HG03432 (cell line): ENCODE measurements around the gene TAF15.

Source experiments
- ATAC-seq: cut with Tn5 transposase; IDR thresholded peaks from one replicate; pipeline ENCODE4 v1.9.1; 2021; ENCODE audit warnings: mild to moderate bottlenecking, moderate library complexity; ENCODE audit not compliant: unreplicated experiment

The TAF15 gene

DNA sequence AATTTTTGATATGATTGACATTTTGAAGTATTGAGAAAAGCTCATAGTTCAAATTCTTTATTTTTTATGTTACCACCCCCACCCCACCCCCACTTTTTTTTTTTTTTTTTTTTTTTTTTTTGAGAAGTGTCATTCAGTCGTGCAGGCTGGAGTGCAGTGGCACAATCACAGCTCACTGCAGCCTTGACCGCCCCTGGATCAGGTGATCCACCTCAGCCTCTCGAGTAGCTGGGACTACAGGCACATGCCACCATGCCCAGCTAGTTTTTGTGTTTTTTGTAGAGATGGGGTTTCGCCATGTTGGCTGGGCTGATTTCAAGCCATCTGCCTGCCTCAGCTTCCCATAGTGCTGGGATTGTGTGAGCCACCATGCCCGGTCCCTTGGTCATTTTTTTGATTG is 7.4 kb downstream of the TAF15 start:
- ATAC-seq = no peak

DNA sequence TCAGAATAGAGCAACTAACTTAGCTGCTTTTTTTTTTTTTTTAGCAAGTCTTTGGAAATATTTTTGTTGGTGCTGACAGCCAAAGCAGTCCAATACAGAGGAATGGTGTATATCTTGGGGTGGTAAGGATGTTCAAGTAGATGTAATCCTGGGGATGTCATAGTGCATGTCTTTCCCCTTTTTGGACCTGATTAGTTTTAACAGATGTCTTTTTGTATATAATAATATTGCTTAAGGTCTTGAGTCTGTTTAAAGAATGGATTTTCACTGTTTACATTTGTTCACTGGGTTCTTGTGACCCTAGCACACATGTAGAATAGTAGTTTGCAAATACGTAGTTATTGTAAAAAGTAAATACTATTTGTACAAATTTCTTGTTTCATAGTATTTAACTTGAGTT is 7.9 kb downstream of the TAF15 start:
- ATAC-seq = no peak

DNA sequence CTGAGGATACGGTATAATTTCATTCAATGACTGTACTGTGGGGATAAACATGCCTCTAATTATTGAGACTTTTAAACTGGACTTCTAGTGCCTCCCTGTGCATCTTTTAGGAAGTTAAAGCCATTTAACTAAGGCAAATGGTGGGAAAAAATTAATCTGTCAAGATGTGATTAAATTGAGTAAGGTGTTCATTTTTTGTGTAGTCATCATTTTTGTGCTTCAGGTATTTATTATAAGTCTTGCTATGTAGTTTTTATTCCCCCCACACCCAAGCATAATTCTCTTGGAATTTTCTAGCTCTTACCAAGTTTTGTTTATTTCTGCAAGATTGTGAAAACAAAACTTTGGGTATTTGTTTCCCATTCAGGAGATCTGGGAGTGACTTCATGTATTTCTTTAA is 10.2 kb downstream of the TAF15 start:
- ATAC-seq = no peak

DNA sequence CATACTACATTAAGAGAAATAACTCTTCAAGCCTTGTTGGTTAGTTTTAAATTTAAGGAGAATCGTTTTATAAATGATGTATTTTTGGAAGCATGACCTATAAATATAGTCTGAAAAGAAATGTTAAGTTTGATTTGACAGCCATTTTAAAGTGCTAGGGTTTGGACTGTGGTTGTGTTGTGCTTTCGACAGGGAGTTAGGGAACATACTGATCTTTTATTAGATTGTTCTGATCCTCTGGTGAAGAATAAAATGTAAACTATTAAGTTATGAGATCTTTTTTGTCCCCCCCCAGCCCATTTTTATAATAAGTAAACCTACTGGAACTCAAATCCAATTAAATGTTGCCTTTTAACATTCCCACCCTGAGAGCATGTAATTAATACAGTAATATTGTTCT is 12.0 kb downstream of the TAF15 start:
- no peak for ATAC-seq

DNA sequence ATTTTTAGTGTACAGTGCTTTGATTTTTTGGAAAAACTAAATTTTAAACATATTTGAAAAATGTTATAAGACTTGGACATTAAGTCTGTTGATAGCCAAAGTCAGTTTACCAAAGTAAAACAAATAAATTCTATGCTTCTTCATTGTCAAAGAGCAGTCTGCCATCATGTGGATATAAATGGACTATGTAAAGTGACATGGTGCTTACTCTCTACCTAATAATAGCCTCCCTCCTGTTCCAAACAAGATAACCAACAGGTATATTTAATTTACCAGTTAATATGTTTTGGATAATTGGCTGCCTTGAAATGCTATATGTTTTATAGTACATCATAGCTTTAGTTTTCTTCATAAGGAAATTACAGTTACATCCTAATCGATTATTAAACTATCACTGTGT is 15.9 kb downstream of the TAF15 start:
- no peak for ATAC-seq

DNA sequence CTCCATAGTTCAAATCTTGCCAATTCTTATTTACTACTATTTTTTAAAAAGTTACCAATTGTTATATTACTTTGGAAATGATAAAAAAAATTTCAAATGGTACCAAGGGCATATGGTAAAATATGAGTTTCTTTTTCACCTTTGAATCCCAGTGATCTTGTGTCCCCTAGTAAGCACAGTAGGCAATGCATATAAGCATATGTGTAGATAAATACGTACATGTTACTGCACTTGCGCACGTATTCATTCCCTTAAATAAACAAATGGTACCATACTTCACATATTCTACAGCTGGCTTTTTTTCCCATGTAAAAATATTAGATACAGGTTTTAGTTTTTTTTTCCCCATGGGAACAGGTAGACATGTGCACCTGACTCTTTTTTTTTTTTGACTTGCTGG is 31.8 kb downstream of the TAF15 start:
- ATAC-seq = no peak

DNA sequence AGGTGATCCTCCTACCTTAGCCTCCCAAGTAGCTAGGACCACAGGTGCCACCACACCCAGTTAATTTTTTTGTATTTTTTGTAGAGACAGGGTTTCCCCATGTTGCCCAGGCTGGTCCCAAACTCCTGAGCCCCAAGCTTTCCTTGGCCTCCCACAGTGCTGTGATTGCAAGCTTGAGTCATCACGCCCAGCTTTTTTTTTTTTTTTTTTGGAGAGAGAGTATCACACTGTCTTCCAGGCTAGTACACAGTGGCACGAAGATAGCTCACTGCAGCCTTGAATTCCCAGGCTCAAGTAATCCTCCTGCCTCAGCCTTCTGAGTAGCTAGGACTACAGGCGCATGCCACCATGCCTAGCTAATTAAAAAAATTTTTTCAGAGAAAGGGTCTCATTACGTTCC is 32.2 kb downstream of the TAF15 start:
- no peak for ATAC-seq

DNA sequence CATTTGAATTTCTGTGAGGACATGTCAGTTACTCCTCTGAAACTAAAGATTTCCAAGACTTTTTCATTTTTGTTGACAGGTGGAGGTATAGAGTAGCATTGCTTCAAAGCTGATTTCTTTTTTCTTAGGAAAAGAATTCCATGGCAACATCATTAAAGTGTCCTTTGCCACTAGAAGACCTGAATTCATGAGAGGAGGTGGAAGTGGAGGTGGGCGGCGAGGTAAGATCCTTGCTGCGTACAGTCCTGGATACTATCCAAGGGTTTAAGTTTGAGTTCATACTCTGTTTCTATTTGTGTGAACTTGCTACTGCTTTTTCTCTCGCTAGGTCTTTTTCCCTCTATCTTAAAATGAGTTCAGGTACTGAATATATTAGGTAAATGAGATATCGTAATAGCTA is 33.0 kb downstream of the TAF15 start:
- no peak for ATAC-seq

DNA sequence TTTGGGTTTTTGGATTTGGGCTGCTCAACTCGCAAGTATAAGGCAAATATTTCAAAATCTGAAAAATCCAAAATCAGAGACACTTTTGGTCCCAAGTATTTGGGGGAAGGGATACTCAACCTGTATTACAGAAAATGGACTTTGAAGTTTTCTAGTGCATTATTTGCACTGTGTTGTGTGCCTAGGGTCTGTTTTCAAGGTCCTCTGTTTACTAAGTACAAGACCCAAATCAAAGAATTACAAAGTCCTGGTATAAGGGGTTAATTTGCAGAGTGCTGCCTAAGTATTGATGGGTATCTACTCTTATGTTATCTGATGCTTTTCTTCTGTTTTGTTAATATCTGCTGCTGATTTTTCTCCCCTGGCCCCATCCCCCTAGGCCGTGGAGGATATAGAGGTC is 34.4 kb downstream of the TAF15 start:
- no peak for ATAC-seq

DNA sequence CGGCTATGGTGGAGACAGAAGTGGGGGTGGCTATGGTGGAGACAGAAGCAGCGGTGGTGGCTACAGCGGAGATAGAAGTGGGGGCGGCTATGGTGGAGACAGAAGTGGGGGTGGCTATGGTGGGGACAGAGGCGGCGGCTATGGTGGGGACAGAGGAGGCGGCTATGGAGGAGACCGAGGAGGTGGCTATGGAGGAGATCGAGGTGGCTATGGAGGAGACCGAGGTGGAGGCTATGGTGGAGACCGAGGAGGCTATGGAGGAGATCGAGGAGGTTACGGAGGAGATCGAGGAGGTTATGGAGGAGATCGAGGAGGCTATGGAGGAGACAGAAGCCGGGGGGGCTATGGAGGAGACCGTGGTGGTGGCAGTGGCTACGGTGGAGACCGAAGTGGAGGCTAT is 35.3 kb downstream of the TAF15 start:
- ATAC-seq = no peak

DNA sequence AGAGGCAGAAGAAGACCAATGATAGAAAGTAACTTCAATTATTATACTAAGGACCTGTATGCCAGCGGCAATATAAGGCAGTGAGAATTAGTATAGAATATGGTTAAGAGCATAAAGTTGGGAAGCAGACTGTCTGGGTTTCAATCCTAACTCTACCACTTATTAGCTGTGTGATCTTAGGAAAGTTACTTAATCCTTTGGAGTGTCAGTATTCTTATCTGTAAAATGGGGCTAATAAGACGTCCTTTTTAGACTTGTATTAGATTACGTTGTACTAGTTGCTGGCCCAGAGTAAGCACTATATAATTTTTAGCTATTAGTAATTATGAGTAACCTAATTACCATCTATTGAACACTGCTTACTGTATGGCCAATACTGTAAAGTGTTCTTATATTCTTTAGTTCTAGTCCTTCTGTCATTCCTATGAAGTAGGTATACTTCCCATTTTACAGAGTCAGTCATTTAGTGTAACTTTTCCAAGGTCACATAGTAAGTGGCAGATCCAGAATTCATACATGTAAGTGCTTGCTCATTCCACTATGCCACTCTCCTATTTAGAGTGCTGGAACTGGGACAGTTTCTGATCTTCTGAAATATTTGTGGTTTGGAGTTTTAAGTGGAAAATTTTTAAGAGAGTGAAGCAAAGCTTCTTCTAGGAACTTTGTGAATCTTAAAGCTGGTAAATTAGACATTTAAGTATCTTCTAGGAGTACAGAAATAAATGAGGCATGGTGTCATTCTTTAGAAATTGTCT is 36.9 kb downstream of the TAF15 start:
- ATAC-seq = no peak

DNA sequence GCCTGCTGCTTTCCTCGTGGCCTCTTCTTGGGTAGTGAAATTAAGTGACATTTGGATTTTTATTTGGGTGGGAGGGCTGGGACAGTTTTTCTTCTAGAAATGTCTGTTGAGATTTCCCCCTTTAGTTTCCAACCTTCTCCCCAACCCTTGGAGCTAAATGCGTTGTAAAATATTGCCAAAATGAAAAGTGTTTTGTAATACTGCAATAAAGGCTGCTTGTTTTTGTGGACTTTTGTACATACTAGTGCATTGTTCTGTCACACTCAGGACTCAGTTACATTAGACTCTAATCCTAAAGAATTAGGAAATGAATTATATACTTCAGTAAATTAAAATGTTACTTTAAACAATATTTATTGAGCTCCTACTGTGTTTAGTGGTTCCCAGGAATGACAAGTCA is 37.7 kb downstream of the TAF15 start:
- ATAC-seq = no peak

DNA sequence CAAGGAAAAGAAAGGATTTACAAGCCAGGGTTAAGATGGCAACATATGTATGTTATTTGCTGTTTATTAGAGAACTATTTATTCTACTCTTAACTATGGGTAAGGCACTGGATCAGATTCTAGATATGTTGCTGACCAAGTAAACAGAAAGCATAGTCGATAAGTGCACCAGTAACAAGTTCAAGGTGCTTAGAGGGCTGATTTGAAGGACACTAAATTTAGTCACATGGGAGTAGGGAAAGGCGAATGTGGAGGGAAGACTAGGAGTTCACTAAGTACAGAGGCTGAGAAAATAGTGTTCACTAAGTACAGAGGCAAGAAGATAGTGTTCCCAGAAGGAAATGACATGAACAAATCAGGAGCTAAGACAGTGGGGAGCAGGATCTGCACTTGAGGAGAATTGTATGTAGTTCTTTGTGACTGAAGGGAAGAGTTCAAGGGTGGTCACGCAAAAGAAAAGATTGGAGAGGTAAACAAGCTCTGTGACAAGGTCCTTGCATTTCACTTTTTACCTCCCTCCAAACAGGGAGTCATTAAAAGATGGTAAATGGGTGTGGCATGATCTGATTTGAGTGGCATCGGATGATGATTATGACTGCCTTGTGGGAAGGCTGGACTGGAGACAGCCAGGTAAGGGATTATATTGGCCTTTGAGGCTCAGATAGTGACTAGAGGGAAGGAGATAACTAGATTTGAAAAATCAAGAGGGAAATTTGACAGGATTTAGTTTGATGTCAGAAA is 38.5 kb downstream of the TAF15 start:
- no peak for ATAC-seq

DNA sequence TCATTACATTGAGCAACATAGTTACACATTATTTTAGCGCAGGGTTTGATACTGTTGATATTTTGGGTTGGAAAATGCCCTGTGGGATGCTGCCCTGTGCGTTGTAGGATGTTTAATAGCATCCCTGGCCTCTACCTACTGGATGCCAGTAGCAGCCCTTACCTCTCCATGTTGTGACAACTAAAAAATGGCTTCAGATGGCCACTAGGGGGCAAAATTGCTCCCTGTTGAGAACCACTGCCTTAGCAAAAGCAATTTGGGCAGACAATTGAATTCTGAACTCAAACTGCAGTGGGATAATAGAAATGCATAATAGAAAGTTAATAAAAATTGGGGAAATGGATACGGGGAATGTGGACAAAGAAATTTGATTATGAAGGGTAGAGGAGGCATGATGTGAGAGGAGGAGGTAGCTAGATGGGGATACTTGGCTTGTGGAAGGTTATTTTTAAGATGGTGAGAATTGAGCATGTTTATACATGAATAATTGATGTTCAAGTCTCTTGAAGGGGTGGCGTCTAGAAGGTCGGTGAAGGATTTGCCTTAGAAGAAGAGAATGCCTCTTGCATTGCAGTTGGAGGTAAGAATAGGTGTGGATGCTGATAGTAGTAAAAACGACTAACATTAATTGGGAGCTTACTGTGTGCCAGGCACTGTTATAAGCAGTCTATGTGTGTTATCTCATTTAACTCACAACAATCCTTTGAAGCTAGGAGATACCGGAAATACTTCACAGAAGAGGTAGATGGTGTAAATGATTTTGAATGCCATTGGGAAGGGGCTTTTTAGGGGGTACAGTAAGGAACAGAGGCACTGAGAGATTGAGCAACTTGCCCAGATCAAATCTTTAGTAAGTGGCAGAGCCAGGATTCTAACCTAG is 40.4 kb downstream of the TAF15 start:
- ATAC-seq = no peak

DNA sequence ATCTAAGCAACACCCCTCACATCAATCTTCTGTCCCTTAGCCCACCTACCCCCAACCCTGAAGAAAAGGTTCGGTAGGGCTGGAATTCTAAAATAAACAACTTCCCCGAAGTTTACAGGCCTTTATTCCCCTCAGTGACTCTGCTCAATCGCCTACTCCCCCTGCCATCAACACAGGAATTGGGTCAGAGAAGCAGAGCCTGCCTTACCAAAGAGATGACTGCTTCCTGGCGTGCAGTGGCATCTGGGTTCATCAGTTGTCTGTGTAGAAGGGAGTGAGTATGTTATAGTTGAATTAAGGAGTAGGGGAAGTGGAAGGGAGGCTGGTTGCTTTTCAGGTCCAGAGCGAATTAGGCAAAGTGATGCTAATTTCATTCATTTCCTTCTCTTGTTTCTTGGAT is 46.7 kb downstream of the TAF15 start:
- no peak for ATAC-seq

DNA sequence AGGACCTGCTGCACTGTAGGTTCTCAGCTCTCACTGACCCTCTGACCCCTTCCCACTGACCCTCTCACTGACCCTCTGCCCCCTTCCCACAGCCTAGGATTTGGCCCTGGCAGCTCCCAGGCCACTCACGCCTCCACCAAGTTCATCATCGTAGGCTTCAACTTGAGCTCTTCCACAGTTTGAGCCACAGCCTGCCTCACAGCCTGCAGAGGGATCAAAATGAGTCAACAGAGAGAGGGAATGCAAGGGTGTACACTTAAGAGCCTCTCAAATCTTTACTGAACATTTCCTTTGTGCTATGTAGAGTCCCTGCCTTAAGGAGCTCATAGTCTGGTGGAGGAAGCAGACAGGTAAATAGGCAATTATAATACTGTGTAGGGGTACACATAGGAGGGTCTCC is 47.3 kb downstream of the TAF15 start:
- ATAC-seq = no peak

DNA sequence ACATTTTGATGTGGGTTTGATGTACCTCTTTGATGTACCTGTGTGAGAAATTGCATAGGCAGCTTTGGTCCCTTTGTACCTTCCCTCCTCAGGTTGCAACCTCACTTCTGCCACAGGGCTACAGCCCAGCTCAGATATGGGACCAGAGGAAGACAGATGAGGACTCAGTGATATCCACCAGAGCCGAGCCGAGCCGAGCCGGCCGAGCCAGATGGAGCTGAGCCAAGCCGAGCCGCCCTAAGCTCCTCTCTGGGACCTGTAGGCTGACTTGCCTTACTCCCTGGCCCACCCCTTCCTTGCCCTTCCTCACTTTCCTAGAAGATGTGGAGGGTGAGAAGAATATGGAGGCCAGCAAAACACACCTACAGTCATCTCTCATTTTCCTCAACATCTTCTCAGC is 55.6 kb downstream of the TAF15 start:
- no peak for ATAC-seq

DNA sequence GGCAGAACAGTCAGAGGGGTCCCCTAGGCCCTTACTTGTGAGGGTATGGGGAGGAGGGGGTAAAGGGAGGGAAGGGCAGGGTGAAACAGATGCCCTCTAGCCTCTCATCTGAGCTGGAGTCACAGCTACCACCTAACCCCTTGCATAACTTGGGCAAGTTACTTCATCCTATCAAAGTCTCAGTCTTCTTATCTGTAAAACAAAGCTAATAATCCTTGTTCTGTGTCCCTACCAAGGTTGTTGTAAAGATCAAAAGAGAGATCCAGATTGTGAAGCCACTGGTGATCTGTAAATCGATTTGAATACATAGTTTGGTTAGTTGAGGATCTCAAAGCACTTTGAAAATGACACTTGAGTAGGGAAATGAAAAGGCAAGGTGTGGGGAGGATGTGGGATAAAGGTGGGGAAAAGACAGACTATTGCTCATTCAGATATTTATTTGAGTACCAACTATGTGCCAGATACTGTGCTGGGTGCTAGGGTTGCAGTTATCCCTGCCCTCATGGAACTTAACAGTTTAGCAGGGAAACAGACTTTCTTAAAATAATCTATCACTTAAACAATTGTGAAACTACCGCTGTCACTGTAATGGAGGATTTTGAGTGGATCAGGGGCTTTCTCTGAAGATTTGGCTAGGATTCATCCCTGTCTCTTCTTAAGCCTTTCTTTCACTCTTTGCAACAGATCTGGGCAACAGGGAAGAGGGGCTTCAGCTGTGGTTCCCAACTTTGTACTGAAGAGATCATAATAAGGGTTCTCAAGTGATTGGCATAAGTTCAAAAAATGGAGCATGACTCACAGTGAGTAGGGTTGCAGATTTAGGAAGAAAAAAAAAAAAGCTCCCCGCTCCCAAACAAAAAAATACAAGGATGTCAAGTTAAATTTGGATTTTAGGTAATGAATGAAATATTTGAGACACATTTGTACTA is 56.4 kb downstream of the TAF15 start:
- ATAC-seq = no peak

DNA sequence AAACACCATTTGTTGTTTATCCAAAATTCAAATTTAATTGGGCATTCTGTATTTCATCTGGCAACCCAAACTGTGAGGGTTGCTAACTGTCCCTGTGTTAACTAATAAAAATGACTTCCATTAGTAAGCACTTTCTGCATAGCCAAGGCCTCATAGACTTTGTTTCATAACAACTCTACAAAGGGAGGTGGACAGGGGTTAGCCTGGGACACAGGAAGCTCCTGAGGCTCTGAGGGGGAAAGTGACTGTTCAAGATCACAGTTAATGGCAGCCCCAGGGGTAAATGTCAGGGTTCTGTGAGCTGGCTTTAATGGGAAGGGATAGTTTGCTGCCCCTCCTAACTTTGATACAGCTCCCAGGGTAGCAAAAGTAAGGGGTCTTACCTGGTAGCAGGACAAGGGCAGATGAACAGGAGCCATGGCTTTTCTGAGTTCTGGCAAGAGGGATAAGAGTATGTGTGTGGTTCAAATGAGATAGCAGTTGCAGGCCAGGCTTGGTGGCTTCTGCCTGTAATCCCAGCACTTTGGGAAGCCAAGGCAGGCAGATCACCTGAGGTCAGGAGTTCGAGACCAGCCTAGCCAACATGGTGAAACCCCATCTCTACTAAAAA is 57.2 kb downstream of the TAF15 start:
- no peak for ATAC-seq

DNA sequence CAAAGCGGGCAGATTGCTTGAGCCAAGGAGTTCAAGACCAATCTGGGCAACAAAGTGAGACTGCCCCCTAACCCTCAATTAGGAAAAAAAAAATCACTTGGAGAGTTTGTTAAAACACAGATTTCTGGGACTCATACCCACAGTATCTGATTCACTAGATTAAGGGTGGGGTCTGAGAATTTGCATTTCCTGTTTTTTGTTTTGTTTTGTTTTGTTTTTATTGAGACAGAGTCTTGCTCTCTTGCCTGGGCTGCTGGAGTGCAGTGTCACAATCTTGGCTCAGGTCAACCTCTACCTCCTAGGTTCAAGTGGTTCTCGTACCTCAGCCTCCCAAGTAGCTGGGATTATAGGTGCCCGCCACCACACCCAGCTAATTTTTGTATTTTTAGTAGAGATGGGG is 58.3 kb downstream of the TAF15 start:
- ATAC-seq = no peak
